Right lobe of liver (tissue), 6 donors: Measurements from ENCODE around the gene IFI27. TPM values are rescaled to one million over a fixed set of nuclear protein-coding genes. Genes with fewer than 3 reads are reported as not detected.
"Not testable (repeated sequence)": the region's sequence is repeated elsewhere in the genome, so short reads cannot be mapped to it uniquely, and the experiment has no call there.

Experiments
- ATAC-seq, 4 donors: fragments of 200-7000 bp; cut with Tn5 transposase; one replicate each; pipeline ENCODE4 v1.9.1; 2020; ENCODE audit warnings: mild to moderate bottlenecking in 4 of 4, moderate library complexity in 4 of 4
- DNase-seq, 3 donors: peaks; one replicate each; pipeline ENCODE4 v3.0.0-alpha.2; 2020
- H3K27ac ChIP-seq, 3 donors: fragments of 200-600 bp; one replicate each; pipeline ENCODE4 v1.8.0; 2022
- H3K27me3 ChIP-seq, 2 donors: fragments of 200-600 bp; one replicate each; pipeline ENCODE4 v1.8.0; 2022
- H3K36me3 ChIP-seq, 4 donors: fragments of 200-600 bp; sonication (generic) in 1 of 4; one replicate each; pipeline versions ENCODE4 v1.5.1 to v1.8.0; 2017 to 2022; ENCODE audit warnings: control low read depth in 1 of 4
- H3K4me1 ChIP-seq, 4 donors: fragments of 200-600 bp; sonication (generic) in 1 of 4; one replicate each; pipeline versions ENCODE4 v1.5.1 to v1.8.0; 2017 to 2022; ENCODE audit warnings: control low read depth in 1 of 4
- H3K4me3 ChIP-seq, 3 donors: fragments of 200-600 bp; one replicate each; pipeline ENCODE4 v1.8.0; 2022
- H3K9me3 ChIP-seq, 4 donors: fragments of 200-600 bp; sonication (generic) in 1 of 4; one replicate each; pipeline versions ENCODE4 v1.5.1 to v1.8.0; 2017 to 2022; ENCODE audit warnings: control low read depth in 1 of 4
- CTCF ChIP-seq, 4 donors: fragments of 200-600 bp in 3 of 4; fragments of 450-650 bp in 1 of 4; IDR thresholded peaks; one replicate each; pipeline versions ENCODE4 v1.5.1 to v1.8.0; 2016 to 2022; ENCODE audit warnings: antibody characterized with exemption in 4 of 4, mild to moderate bottlenecking in 2 of 4
- POLR2A ChIP-seq: fragments of 450-650 bp; IDR thresholded peaks from one replicate; pipeline ENCODE4 v1.6.1; 2017; ENCODE audit warnings: antibody characterized with exemption, mild to moderate bottlenecking
- WGBS: methylation state at CpG from one replicate; pipeline ENCODE4 v1.1.6; 2018; ENCODE audit warnings: low coverage, low lambda C conversion rate; ENCODE audit not compliant: insufficient coverage; ENCODE audit errors: missing lambda C conversion rate; 5-methylcytosine and 5-hydroxymethylcytosine counted together
- intact Hi-C, 2 donors: fragments of 100-400 bp; cut with DNase I; formaldehyde crosslinking; loops; one replicate each; pipeline versions ENCODE4 v1.11.2 to v1.14.1; 2022
- total RNA-seq, 6 experiments: library from RNA; depleted of rRNA in 2 of 6; stranded (reverse); fragments of >200 nt in 2 of 6; fragmentation: NEBNext Ultra II Directional in 3 of 6; extraction: Animal tissue kit (Norgen Biotek cat#: 25700) in 3 of 6; gene quantifications; one replicate each; pipeline versions ENCODE4 v1.1.0 to v1.2.4, GENCODE V29; 2016 to 2023
- donor health status: DM: no; HTN: yes; CAD: no.
- donor health status: DM: no; HTN: no; CAD: no.
- donor health status: DM: no; HTN: no; CAD: no.
- donor health status: DM: no; HTN: yes; CAD: no.
- donor health status: DM: no; HTN: yes; CAD: no.

Gene IFI27
- total RNA-seq, 6 experiments from 2014 or later, result 10.0 to 32.5 (median 16.9) TPM

- H3K27ac ChIP-seq, result no peak overlapping the region
- H3K4me1 ChIP-seq, result no peaks in the 10 kb centered on the region
- ATAC-seq (peak; percentile 42 to 72 (median 60)), DNase-seq (no peak)
- intact Hi-C loops, result no loop called here
- no peak overlapping the region for H3K4me3 ChIP-seq
- no peaks in the 10 kb centered on the region for H3K9me3 ChIP-seq
- 56% methylated on average over 1 of the region's 1 CpG for WGBS
- TF ChIP-seq POLR2A (no peak), CTCF (IDR thresholded peaks at IDR 0.05) (no peak)
- no peaks in the 10 kb centered on the region for H3K36me3 ChIP-seq
- H3K27me3 ChIP-seq, result no peaks in the 10 kb centered on the region
Measured at GRCh38 chr14:94144765-94145164, 34.2 kb downstream of the IFI27 start.

DNA sequence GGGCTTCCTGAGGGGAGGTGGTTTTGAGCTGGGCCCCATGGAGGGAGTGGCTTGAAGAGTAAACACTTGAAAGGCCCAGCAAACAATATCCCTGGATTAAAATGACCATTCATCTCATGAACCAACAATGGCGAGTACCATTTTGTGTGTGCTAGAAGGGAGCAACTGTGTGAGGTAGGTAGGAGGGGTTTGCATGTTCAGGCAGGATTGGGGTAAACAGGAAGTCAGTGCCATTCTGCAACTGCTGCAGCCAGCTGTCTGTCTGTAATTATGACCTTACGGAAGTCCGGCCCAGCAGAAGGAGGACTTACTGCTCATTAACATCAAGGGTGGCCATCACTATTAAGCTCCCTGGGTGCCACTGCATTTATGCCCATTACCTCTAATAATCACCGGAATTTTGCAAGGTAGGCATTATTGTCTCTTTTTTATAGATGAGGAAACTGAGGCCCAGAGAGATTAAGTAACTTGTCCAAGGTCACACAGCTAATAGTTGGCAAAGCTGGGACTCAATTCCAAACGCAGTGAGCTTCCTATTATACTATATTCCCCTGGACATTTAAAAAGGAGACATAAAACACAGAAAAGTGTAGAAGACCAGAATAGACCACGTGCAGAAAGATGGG is 35.5 kb downstream of the IFI27 start:
- Histone ChIP-seq H3K36me3 (no peaks in the 10 kb centered on the region), H3K4me1 (no peaks in the 10 kb centered on the region), H3K27me3 (no peaks in the 10 kb centered on the region), H3K4me3 (no peak overlapping the region), H3K27ac (no peak overlapping the region), H3K9me3 (no peaks in the 10 kb centered on the region)
- no peak for TF ChIP-seq POLR2A
- TF ChIP-seq CTCF (IDR thresholded peaks at IDR 0.05), result no peak
- 86% methylated on average over 6 of the region's 6 CpGs for WGBS
- intact Hi-C loops, result no loop called here
- DNase-seq (no peak), ATAC-seq (no peak)

GRCh38 chr14:94152676-94153075 is 42.1 kb downstream of the IFI27 start:
- no peaks in the 10 kb centered on the region for H3K27me3 ChIP-seq
- intact Hi-C loops, result no loop called here
- no peak for TF ChIP-seq POLR2A
- no peak for TF ChIP-seq CTCF (IDR thresholded peaks at IDR 0.05)
- ATAC-seq (no peak), DNase-seq (no peak)
- no peaks in the 10 kb centered on the region for H3K4me1 ChIP-seq
- no peak overlapping the region for H3K27ac ChIP-seq
- 67% methylated on average over 1 of the region's 1 CpG for WGBS
- H3K9me3 ChIP-seq, result no peaks in the 10 kb centered on the region
- no peak overlapping the region for H3K4me3 ChIP-seq
- no peaks in the 10 kb centered on the region for H3K36me3 ChIP-seq

- TF ChIP-seq CTCF (IDR thresholded peaks at IDR 0.05) (no peak), POLR2A (no peak)
- DNase-seq (no peak), ATAC-seq (no peak)
- Histone ChIP-seq H3K36me3 (no peaks in the 10 kb centered on the region), H3K4me3 (no peak overlapping the region), H3K27ac (no peak overlapping the region), H3K9me3 (no peaks in the 10 kb centered on the region), H3K4me1 (no peaks in the 10 kb centered on the region), H3K27me3 (no peaks in the 10 kb centered on the region)
- 82% methylated on average over 5 of the region's 6 CpGs for WGBS
- intact Hi-C loops, result no loop called here
Measured at GRCh38 chr14:94153750-94154342, 43.3 kb downstream of the IFI27 start.

- H3K4me1 ChIP-seq, H3K27ac ChIP-seq, H3K36me3 ChIP-seq, ATAC-seq, H3K9me3 ChIP-seq, H3K27me3 ChIP-seq, H3K4me3 ChIP-seq, DNase-seq, intact Hi-C loops: not testable (repeated sequence)
- no CpG with 5 or more reads among the region's 1 CpG for WGBS
Measured at GRCh38 chr14:94156143-94156542, 45.6 kb downstream of the IFI27 start.
